OCI-LY7 (cell line): ENCODE measurements around the gene ZFP90. TPM values are rescaled to one million over a fixed set of nuclear protein-coding genes. Genes with fewer than 3 reads are reported as not detected.

Source experiments
- BruUV-seq: library from RNA; stranded (reverse); fragments of 400-500 nt; replicated peaks from 2 replicates; lab custom pipeline; 2021; lab: Mats Ljungman, UMichigan
- CTCF ChIA-PET: fragments of 300-600 bp; sonication (Branson Sonifier 250); formaldehyde crosslinking; loops from one replicate; lab custom pipeline; 2022; ENCODE audit warnings: antibody characterized with exemption; ENCODE audit not compliant: unreplicated experiment; lab: Charles Lee
- POLR2A ChIA-PET: fragments of 300-600 bp; sonication (Branson Sonifier 250); formaldehyde crosslinking; loops from one replicate; lab custom pipeline; 2022; ENCODE audit warnings: antibody characterized with exemption; lab: Charles Lee
- DNase-seq: peaks from one replicate; pipeline ENCODE4 v3.0.0-alpha.2; 2015; ENCODE audit warnings: low spot score
- H2AFZ ChIP-seq: fragments of 200-600 bp; sonication (generic), shearing (Covaris generic); 2 replicates; pipeline ENCODE4 v1.6.1; 2014; ENCODE audit warnings: mild to moderate bottlenecking, antibody characterized with exemption, low read length, moderate library complexity
- H3K27ac ChIP-seq: fragments of 200-600 bp; sonication (generic); 2 replicates; pipeline ENCODE4 v1.5.1; 2014; ENCODE audit warnings: mixed run types, low read depth, mild to moderate bottlenecking, moderate library complexity, low read length, inconsistent platforms; ENCODE audit not compliant: poor library complexity, severe bottlenecking
- H3K36me3 ChIP-seq: fragments of 200-600 bp; sonication (generic); 2 replicates; pipeline ENCODE4 v1.6.1; 2014; ENCODE audit warnings: mild to moderate bottlenecking, antibody characterized with exemption, low read length, moderate library complexity, mixed read lengths; ENCODE audit not compliant: insufficient read depth
- H3K4me1 ChIP-seq: fragments of 200-600 bp; sonication (generic); 2 replicates; pipeline ENCODE4 v1.5.1; 2014; ENCODE audit warnings: mild to moderate bottlenecking, low read length; ENCODE audit not compliant: insufficient read depth, poor library complexity, severe bottlenecking
- H3K4me2 ChIP-seq: fragments of 200-600 bp; sonication (generic); 2 replicates; pipeline ENCODE4 v1.6.1; 2014; ENCODE audit warnings: mild to moderate bottlenecking, low read length
- H3K4me3 ChIP-seq: fragments of 200-600 bp; sonication (generic); 2 replicates; pipeline ENCODE4 v1.5.1; 2014; ENCODE audit warnings: mild to moderate bottlenecking, low read depth, low read length; ENCODE audit not compliant: poor library complexity, severe bottlenecking
- H3K79me2 ChIP-seq: fragments of 200-600 bp; sonication (generic); 2 replicates; pipeline ENCODE4 v1.6.1; 2016; ENCODE audit warnings: low read depth, mild to moderate bottlenecking, low read length, moderate library complexity, mixed read lengths; ENCODE audit not compliant: insufficient read depth
- H3K9me2 ChIP-seq: fragments of 200-600 bp; sonication (generic); 2 replicates; pipeline ENCODE4 v1.6.1; 2016; ENCODE audit warnings: mild to moderate bottlenecking, low read length, mixed read lengths; ENCODE audit not compliant: insufficient read depth
- H3K9me3 ChIP-seq: fragments of 200-600 bp; sonication (generic); 2 replicates; pipeline ENCODE4 v1.6.1; 2014; ENCODE audit warnings: mild to moderate bottlenecking, mixed run types, low read length, mixed read lengths
- H4K20me1 ChIP-seq: fragments of 200-600 bp; sonication (generic); 2 replicates; pipeline ENCODE4 v1.6.1; 2014; ENCODE audit warnings: mild to moderate bottlenecking, antibody characterized with exemption, low read length, moderate library complexity, mixed read lengths; ENCODE audit not compliant: insufficient read depth
- CTCF ChIP-seq: fragments of 200-600 bp; sonication (generic); conservative IDR thresholded peaks from 2 replicates; pipeline ENCODE4 v1.5.1; 2014; ENCODE audit warnings: mild to moderate bottlenecking, antibody characterized with exemption, low read length, moderate library complexity, mixed read lengths
- EZH2phosphoT487 ChIP-seq: fragments of 200-600 bp; sonication (generic); IDR thresholded peaks from 2 replicates; pipeline ENCODE4 v1.6.1; 2018; ENCODE audit warnings: low read depth, borderline replicate concordance, mild to moderate bottlenecking, mixed run types, antibody characterized with exemption, low read length, moderate library complexity, mixed read lengths
- intact Hi-C: fragments of 100-400 bp; cut with micrococcal nuclease; formaldehyde crosslinking; loops from one replicate; pipeline ENCODE4 v1.10.0; 2022; ENCODE audit not compliant: unreplicated experiment
- total RNA-seq, 2 experiments: library from RNA; depleted of rRNA in 1 of 2; stranded (reverse); fragments of >200 nt in 1 of 2; shearing (Covaris generic) in 1 of 2; gene quantifications; 2 replicates each; pipeline ENCODE4 v1.2.3, GENCODE V29; 2014 to 2022

Gene ZFP90
- total RNA-seq, 2 experiments from 2014 or later, result 14.1 to 27.0 TPM

- H3K9me3 ChIP-seq, result no peaks in the 10 kb centered on the region; the same call in 1 of the 2 replicates
- no peaks in the 10 kb centered on the region for H3K4me1 ChIP-seq
- ChIA-PET CTCF (no interaction called here), POLR2A (no interaction called here)
- H3K4me2 ChIP-seq, result no peak overlapping the region
- no peak overlapping the region for H3K4me3 ChIP-seq
- no peaks in the 10 kb centered on the region for H3K9me2 ChIP-seq
- TF ChIP-seq EZH2phosphoT487 (no peak), CTCF (no peak)
- no peak overlapping the region for H2AFZ ChIP-seq
- DNase-seq, result no peak
- H3K36me3 ChIP-seq, result peaks cover 8% of the 10 kb centered on the region; the same call in 1 of the 2 replicates
- H3K79me2 ChIP-seq, result no peaks in the 10 kb centered on the region
- intact Hi-C loops, result loop anchor here (10.0 kb wide), 1 partner anchor 244 kb away; no protein-coding TSS in a partner anchor
- H4K20me1 ChIP-seq, result no peaks in the 10 kb centered on the region
- no TSS peak for BruUV-seq
- no peak overlapping the region for H3K27ac ChIP-seq
Measured at GRCh38 chr16:68499006-68499405, 40.1 kb upstream of the ZFP90 start.

- ChIA-PET POLR2A (no interaction called here), CTCF (no interaction called here)
- Histone ChIP-seq H3K4me1 (no peaks in the 10 kb centered on the region), H3K9me2 (no peaks in the 10 kb centered on the region), H3K36me3 (no peaks in the 10 kb centered on the region), H3K27ac (no peak overlapping the region), H3K79me2 (no peaks in the 10 kb centered on the region), H3K4me2 (no peak overlapping the region), H4K20me1 (no peaks in the 10 kb centered on the region), H3K9me3 (no peaks in the 10 kb centered on the region), H2AFZ (no peak overlapping the region), H3K4me3 (no peak overlapping the region)
- no TSS peak for BruUV-seq
- DNase-seq, result no peak
- TF ChIP-seq CTCF (no peak), EZH2phosphoT487 (no peak)
- intact Hi-C loops, result no loop called here
Measured at GRCh38 chr16:68503334-68503733, 35.8 kb upstream of the ZFP90 start.

- H3K36me3 ChIP-seq, result no peaks in the 10 kb centered on the region
- no peak overlapping the region for H3K4me3 ChIP-seq
- H4K20me1 ChIP-seq, result no peaks in the 10 kb centered on the region
- no TSS peak for BruUV-seq
- H3K9me2 ChIP-seq, result no peaks in the 10 kb centered on the region
- no peaks in the 10 kb centered on the region for H3K9me3 ChIP-seq
- H3K27ac ChIP-seq, result no peak overlapping the region
- no peak overlapping the region for H2AFZ ChIP-seq
- intact Hi-C loops, result no loop called here
- ChIA-PET CTCF (no interaction called here), POLR2A (no interaction called here)
- DNase-seq, result no peak
- H3K4me1 ChIP-seq, result no peaks in the 10 kb centered on the region
- no peak for TF ChIP-seq CTCF
- H3K4me2 ChIP-seq, result no peak overlapping the region
- no peaks in the 10 kb centered on the region for H3K79me2 ChIP-seq
Measured at GRCh38 chr16:68504066-68504465, 35.0 kb upstream of the ZFP90 start.
